Measurements from ENCODE around the gene UFC1. TPM values are rescaled to one million over a fixed set of nuclear protein-coding genes. Genes with fewer than 3 reads are reported as not detected.

UFC1 gene
- total RNA-seq, 1 donor from 2014 or later = 91.0 TPM

GRCh38 chr1:161197560-161198193 is 43.9 kb downstream of the UFC1 start:
- H3K27ac ChIP-seq (ENCODE audit: low read depth, low read length) = no peak overlapping the region
- Mint-ChIP-seq H3K36me3 (ENCODE audit: low read depth, unreplicated experiment) (no peaks in the 10 kb centered on the region), H3K27ac (ENCODE audit: unreplicated experiment) (no peak overlapping the region), H3K27me3 (ENCODE audit: low read depth, unreplicated experiment) (no peaks in the 10 kb centered on the region), H3K4me1 (ENCODE audit: low read depth, unreplicated experiment) (peaks cover 30% of the 10 kb centered on the region), H3K4me3 (ENCODE audit: unreplicated experiment) (peak overlapping the region; percentile 72), H3K9me3 (ENCODE audit: unreplicated experiment) (no peaks in the 10 kb centered on the region)
- no peak overlapping the region for H3K4me3 ChIP-seq (ENCODE audit: insufficient read depth, low read depth, low read length)
- H2AFZ ChIP-seq (ENCODE audit: low read depth, low read length) = peak overlapping the region; percentile 80
- no peaks in the 10 kb centered on the region for H3K9me3 ChIP-seq (ENCODE audit: insufficient read depth, low read depth, low read length)
- DNase-seq (ENCODE audit: low read depth) (no peak), FAIRE-seq (no peak)
- H3K36me3 ChIP-seq (ENCODE audit: insufficient read depth, low read length) = no peaks in the 10 kb centered on the region
- TF ChIP-seq CTCF (IDR thresholded peaks at IDR 0.05; ENCODE audit: insufficient read depth, low read depth, low read length) = no peak
- TF ChIP-seq EZH2 (IDR thresholded peaks at IDR 0.05; ENCODE audit: insufficient read depth, low read length) = no peak
- H3K27me3 ChIP-seq (ENCODE audit: insufficient read depth, low read length) = no peaks in the 10 kb centered on the region
- peaks cover 30% of the 10 kb centered on the region for H3K4me1 ChIP-seq (ENCODE audit: insufficient read depth, low read length)
- peak overlapping the region; percentile 60 for H3K4me2 ChIP-seq (ENCODE audit: low read length)
- H4K20me1 ChIP-seq (ENCODE audit: insufficient read depth, low read length) = no peaks in the 10 kb centered on the region
- peaks cover 6% of the 10 kb centered on the region for H3K79me2 ChIP-seq (ENCODE audit: insufficient read depth, low read length)
- peak overlapping the region; percentile 64 for H3K9ac ChIP-seq (ENCODE audit: low read length)

GRCh38 chr1:161198194-161198896 is 44.6 kb downstream of the UFC1 start:
- no peak overlapping the region for H3K4me3 ChIP-seq (ENCODE audit: insufficient read depth, low read depth, low read length)
- H3K4me1 ChIP-seq (ENCODE audit: insufficient read depth, low read length) = peaks cover 33% of the 10 kb centered on the region
- TF ChIP-seq CTCF (IDR thresholded peaks at IDR 0.05; ENCODE audit: insufficient read depth, low read depth, low read length) (no peak), EZH2 (IDR thresholded peaks at IDR 0.05; ENCODE audit: insufficient read depth, low read length) (no peak)
- peak overlapping the region; percentile 64 for H3K4me3 Mint-ChIP-seq (ENCODE audit: unreplicated experiment)
- H3K27me3 Mint-ChIP-seq (ENCODE audit: low read depth, unreplicated experiment) = no peaks in the 10 kb centered on the region
- DNase-seq (ENCODE audit: low read depth) (no peak), FAIRE-seq (no peak)
- no peaks in the 10 kb centered on the region for H3K36me3 ChIP-seq (ENCODE audit: insufficient read depth, low read length)
- no peak overlapping the region for H3K9ac ChIP-seq (ENCODE audit: low read length)
- no peak overlapping the region for H3K27ac ChIP-seq (ENCODE audit: low read depth, low read length)
- peak overlapping the region; percentile 60 for H3K4me2 ChIP-seq (ENCODE audit: low read length)
- no peaks in the 10 kb centered on the region for H4K20me1 ChIP-seq (ENCODE audit: insufficient read depth, low read length)
- no peaks in the 10 kb centered on the region for H3K27me3 ChIP-seq (ENCODE audit: insufficient read depth, low read length)
- H3K36me3 Mint-ChIP-seq (ENCODE audit: low read depth, unreplicated experiment) = no peaks in the 10 kb centered on the region
- no peaks in the 10 kb centered on the region for H3K9me3 Mint-ChIP-seq (ENCODE audit: unreplicated experiment)
- peaks cover 12% of the 10 kb centered on the region for H3K79me2 ChIP-seq (ENCODE audit: insufficient read depth, low read length)
- H2AFZ ChIP-seq (ENCODE audit: low read depth, low read length) = peak overlapping the region; percentile 80
- H3K9me3 ChIP-seq (ENCODE audit: insufficient read depth, low read depth, low read length) = no peaks in the 10 kb centered on the region
- H3K4me1 Mint-ChIP-seq (ENCODE audit: low read depth, unreplicated experiment) = peaks cover 29% of the 10 kb centered on the region
- no peak overlapping the region for H3K27ac Mint-ChIP-seq (ENCODE audit: unreplicated experiment)
